Parathyroid adenoma (tissue), 2 donors: Measurements from ENCODE around the gene PCBP2.
"Not testable (repeated sequence)": the region's sequence is repeated elsewhere in the genome, so short reads cannot be mapped to it uniquely, and the experiment has no call there.

ENCODE experiments used
- H2AFZ ChIP-seq: fragments of 300-600 bp; sonication (generic); one replicate; pipeline ENCODE4 v1.7.0; 2017; ENCODE audit warnings: antibody characterized with exemption, mild to moderate bottlenecking
- H3K27ac ChIP-seq: fragments of 300-600 bp; sonication (generic); one replicate; pipeline ENCODE4 v1.7.0; 2017
- H3K27me3 ChIP-seq: fragments of 300-600 bp; sonication (generic); one replicate; pipeline ENCODE4 v1.7.0; 2017; ENCODE audit warnings: low read length; ENCODE audit not compliant: control insufficient read depth, insufficient read depth
- H3K36me3 ChIP-seq: fragments of 300-600 bp; sonication (generic); one replicate; pipeline ENCODE4 v1.7.0; 2017; ENCODE audit warnings: low read length; ENCODE audit not compliant: control insufficient read depth, insufficient read depth
- H3K4me1 ChIP-seq: fragments of 300-600 bp; sonication (generic); one replicate; pipeline ENCODE4 v1.7.0; 2017; ENCODE audit warnings: control low read depth
- H3K4me2 ChIP-seq: fragments of 300-600 bp; sonication (generic); one replicate; pipeline ENCODE4 v1.7.0; 2017; ENCODE audit warnings: low read length
- H3K4me3 ChIP-seq: fragments of 300-600 bp; sonication (generic); one replicate; pipeline ENCODE4 v1.7.0; 2017; ENCODE audit warnings: low read depth, low read length
- H3K79me2 ChIP-seq: fragments of 300-600 bp; sonication (generic); one replicate; pipeline ENCODE4 v1.7.0; 2017; ENCODE audit warnings: control low read depth
- H3K9ac ChIP-seq: fragments of 300-600 bp; sonication (generic); one replicate; pipeline ENCODE4 v1.7.0; 2017; ENCODE audit warnings: mild to moderate bottlenecking
- H3K9me3 ChIP-seq: fragments of 300-600 bp; sonication (generic); one replicate; pipeline ENCODE4 v1.7.0; 2017; ENCODE audit warnings: low read length; ENCODE audit not compliant: control insufficient read depth
- TF ChIP-seq, protein P1 (sequence below): fragments of 300-600 bp; sonication (generic); IDR thresholded peaks from one replicate; pipeline ENCODE4 v1.7.0; 2017; ENCODE audit warnings: antibody characterized with exemption, mild to moderate bottlenecking
- donor health status: primary hyperparathyroidism.

The PCBP2 gene

DNA sequence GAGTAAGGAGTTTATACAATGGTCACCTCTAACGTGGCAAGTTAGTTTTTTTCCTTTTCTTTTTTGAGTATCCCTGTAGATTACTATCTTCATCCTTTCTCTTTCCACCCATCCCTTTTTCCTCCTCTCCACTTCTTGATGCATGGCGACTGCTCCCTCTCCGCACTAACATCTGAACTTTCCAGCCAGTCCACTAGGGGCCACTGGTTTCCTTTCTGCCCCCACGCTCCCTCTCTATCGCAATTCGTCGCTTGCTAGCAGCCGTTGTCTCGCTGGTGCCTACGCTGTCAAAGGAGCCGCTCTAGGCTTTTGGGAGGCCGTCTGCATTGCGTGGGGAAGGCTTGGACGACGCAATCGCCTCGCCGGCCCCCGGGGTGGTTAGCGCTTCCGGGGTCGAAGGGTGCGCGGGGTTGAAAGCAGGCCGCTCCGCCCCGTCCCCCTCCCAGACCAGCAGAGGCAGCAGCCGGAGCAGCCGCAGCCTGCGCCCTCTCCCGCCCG is at the start of gene PCBP2:
Gene PCBP2, plus strand, starts transcription at position 442 of the 498 bp plus-strand sequence. CDS start 2,699 bp downstream, outside the sequence.
- Histone ChIP-seq H3K9ac (peak within 1 kb of the TSS; percentile 92), H3K4me2 (peak within 1 kb of the TSS; percentile 42), H3K4me3 (peak within 1 kb of the TSS; percentile 92), H3K27me3 (no peaks in the 10 kb centered on the region), H3K36me3 (no peaks in the 10 kb centered on the region), H3K27ac (peak within 1 kb of the TSS; percentile 95), H2AFZ (peak within 1 kb of the TSS; percentile 53), H3K9me3 (no peaks in the 10 kb centered on the region), H3K79me2 (peaks cover 32% of the 10 kb centered on the region), H3K4me1 (peaks cover 17% of the 10 kb centered on the region)
- TF ChIP-seq, protein P1, sequence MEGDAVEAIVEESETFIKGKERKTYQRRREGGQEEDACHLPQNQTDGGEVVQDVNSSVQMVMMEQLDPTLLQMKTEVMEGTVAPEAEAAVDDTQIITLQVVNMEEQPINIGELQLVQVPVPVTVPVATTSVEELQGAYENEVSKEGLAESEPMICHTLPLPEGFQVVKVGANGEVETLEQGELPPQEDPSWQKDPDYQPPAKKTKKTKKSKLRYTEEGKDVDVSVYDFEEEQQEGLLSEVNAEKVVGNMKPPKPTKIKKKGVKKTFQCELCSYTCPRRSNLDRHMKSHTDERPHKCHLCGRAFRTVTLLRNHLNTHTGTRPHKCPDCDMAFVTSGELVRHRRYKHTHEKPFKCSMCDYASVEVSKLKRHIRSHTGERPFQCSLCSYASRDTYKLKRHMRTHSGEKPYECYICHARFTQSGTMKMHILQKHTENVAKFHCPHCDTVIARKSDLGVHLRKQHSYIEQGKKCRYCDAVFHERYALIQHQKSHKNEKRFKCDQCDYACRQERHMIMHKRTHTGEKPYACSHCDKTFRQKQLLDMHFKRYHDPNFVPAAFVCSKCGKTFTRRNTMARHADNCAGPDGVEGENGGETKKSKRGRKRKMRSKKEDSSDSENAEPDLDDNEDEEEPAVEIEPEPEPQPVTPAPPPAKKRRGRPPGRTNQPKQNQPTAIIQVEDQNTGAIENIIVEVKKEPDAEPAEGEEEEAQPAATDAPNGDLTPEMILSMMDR: peak; percentile 91

DNA sequence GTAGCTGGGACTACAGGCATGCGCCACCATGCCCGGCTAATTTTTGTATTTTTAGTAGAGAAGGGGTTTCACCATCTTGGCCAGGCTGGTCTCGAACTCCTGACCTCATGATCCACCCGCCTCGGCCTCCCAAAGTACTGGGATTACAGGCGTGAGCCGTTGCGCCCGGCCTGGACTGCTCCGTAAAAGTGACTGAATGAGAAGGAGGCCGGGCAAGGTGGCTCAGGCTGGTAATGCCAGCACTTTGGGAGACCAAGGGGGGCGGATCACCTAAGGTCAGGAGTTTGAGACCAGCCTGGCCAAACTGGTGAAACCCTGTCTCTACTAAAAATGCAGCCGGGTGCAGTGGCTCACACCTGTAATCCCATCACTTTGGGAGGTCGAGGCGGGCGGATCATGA is 49.6 kb upstream of the PCBP2 start:
- not testable (repeated sequence) for H3K36me3 ChIP-seq

DNA sequence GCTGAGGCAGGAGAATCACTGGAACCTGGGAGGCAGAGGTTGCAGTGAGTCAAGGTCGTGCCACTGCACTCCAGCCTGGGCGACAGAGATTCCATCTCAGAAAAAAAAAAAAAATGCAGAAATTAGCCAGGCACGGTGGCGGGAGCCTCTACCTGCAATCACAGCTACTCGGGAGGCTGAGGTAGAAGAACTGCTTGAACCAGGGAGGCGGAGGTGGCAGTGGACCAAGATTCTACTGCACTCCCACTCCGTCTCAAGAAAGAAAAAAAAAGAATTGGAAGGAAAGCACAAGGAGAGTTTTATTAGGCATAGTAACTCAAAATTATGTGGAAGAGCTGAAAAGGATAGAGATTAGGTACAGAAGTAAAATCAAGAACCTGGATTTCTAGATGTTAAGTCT is 49.0 kb upstream of the PCBP2 start:
- H3K4me2 ChIP-seq: no peak overlapping the region
- no peak overlapping the region for H3K27ac ChIP-seq
- no peak overlapping the region for H3K4me3 ChIP-seq
- H2AFZ ChIP-seq: no peak overlapping the region
- H3K4me1 ChIP-seq: no peaks in the 10 kb centered on the region
- no peaks in the 10 kb centered on the region for H3K27me3 ChIP-seq
- H3K36me3 ChIP-seq: no peaks in the 10 kb centered on the region
- H3K9ac ChIP-seq: no peak overlapping the region
- H3K79me2 ChIP-seq: peaks cover 24% of the 10 kb centered on the region
- TF ChIP-seq, protein P1: no peak
- H3K9me3 ChIP-seq: no peaks in the 10 kb centered on the region

More for the DNA sequence above, 49.6 kb upstream of the PCBP2 start:
- not testable (repeated sequence) for H3K4me2 ChIP-seq, H3K27ac ChIP-seq, H3K9ac ChIP-seq, H3K4me1 ChIP-seq, H3K27me3 ChIP-seq, H3K9me3 ChIP-seq, H3K4me3 ChIP-seq, H2AFZ ChIP-seq
- peaks cover 24% of the 10 kb centered on the region for H3K79me2 ChIP-seq

DNA sequence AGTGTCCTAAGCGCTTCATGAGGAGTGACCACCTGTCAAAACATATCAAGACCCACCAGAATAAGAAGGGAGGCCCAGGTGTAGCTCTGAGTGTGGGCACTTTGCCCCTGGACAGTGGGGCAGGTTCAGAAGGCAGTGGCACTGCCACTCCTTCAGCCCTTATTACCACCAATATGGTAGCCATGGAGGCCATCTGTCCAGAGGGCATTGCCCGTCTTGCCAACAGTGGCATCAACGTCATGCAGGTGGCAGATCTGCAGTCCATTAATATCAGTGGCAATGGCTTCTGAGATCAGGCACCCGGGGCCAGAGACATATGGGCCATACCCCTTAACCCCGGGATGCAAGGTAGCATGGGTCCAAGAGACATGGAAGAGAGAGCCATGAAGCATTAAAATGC is 41.0 kb upstream of the PCBP2 start:
- H3K9ac ChIP-seq: no peak overlapping the region
- H3K27me3 ChIP-seq: no peaks in the 10 kb centered on the region
- H3K4me2 ChIP-seq: no peak overlapping the region
- H3K9me3 ChIP-seq: no peaks in the 10 kb centered on the region
- TF ChIP-seq, protein P1: no peak
- H3K79me2 ChIP-seq: no peaks in the 10 kb centered on the region
- H2AFZ ChIP-seq: no peak overlapping the region
- H3K4me1 ChIP-seq: peaks cover 5% of the 10 kb centered on the region
- H3K27ac ChIP-seq: no peak overlapping the region
- H3K36me3 ChIP-seq: no peaks in the 10 kb centered on the region
- no peak overlapping the region for H3K4me3 ChIP-seq

DNA sequence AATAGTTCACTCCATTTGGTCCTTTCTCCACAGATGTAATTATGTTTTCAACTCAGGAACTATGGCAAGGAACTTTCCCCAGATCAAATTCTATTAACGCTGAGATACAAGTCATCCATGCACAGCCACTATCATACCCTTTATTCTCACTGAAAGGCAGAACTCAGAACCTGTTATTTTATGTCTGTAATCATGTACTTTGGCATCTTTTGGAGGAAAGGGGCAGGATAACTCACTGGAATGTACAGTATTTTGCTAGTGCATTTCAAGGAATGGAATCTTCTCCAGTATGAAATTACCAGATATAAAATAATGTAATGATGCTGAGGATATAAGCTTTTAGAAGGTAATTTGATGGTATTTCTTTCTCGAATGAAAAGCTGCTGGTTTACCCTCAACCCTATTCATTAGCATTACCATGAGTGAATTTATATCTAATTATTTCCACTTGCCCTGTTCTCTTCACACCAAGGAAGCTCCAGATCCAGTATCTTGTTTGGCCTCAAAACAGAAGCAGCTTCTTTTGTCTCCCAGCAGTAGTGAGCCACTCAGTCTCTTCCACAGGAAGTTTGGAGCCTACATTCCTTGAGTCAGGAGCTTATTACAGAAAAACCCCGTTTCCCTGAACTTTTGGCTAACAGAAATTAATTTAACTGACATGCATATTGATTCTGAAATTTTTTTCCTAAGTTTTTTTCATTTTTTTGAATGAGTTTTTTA is 38.3 kb upstream of the PCBP2 start:
- H3K36me3 ChIP-seq: no peaks in the 10 kb centered on the region
- TF ChIP-seq, protein P1: no peak
- H3K4me1 ChIP-seq: peaks cover 5% of the 10 kb centered on the region
- H2AFZ ChIP-seq: no peak overlapping the region
- no peaks in the 10 kb centered on the region for H3K9me3 ChIP-seq
- no peaks in the 10 kb centered on the region for H3K79me2 ChIP-seq
- no peak overlapping the region for H3K27ac ChIP-seq
- H3K27me3 ChIP-seq: no peaks in the 10 kb centered on the region
- H3K4me3 ChIP-seq: no peak overlapping the region
- H3K9ac ChIP-seq: no peak overlapping the region
- H3K4me2 ChIP-seq: no peak overlapping the region
